Osteoblast (primary cell): Measurements from ENCODE around the gene CLEC12A. TPM values are rescaled to one million over a fixed set of nuclear protein-coding genes. Genes with fewer than 3 reads are reported as not detected.

Experiments
- DNase-seq: peaks from one replicate; pipeline ENCODE4 v3.0.0; 2011; ENCODE audit warnings: low spot score, mixed read lengths; ENCODE audit not compliant: insufficient read length; ENCODE audit errors: missing footprints
- H2AFZ ChIP-seq: 2 replicates; pipeline ENCODE4 v1.6.0; 2011; ENCODE audit warnings: mild to moderate bottlenecking, low read length
- H3K27ac ChIP-seq: 2 replicates; pipeline ENCODE4 v1.5.1; 2011; ENCODE audit warnings: mild to moderate bottlenecking, low read depth, low read length, moderate library complexity
- H3K27me3 ChIP-seq: 2 replicates; pipeline ENCODE4 v1.6.0; 2012; ENCODE audit warnings: mild to moderate bottlenecking, control low read depth, inconsistent platforms, low read length, moderate library complexity; ENCODE audit not compliant: insufficient read depth
- H3K36me3 ChIP-seq: 2 replicates; pipeline ENCODE4 v1.5.1; 2011; ENCODE audit warnings: mild to moderate bottlenecking, low read length, control low read depth, moderate library complexity; ENCODE audit not compliant: insufficient read depth
- H3K4me1 ChIP-seq: 2 replicates; pipeline ENCODE4 v1.5.1; 2011; ENCODE audit warnings: mild to moderate bottlenecking, low read length, control low read depth, moderate library complexity; ENCODE audit not compliant: insufficient read depth
- H3K4me2 ChIP-seq: 2 replicates; pipeline ENCODE4 v1.6.0; 2011; ENCODE audit warnings: mild to moderate bottlenecking, low read length; ENCODE audit not compliant: insufficient read depth
- H3K4me3 ChIP-seq: fragments of 200-600 bp; sonication (generic); 3 replicates; pipeline ENCODE4 v1.5.1; 2012; ENCODE audit warnings: mild to moderate bottlenecking, low read length, inconsistent platforms; ENCODE audit not compliant: insufficient read depth
- H3K79me2 ChIP-seq: 2 replicates; pipeline ENCODE4 v1.6.0; 2012; ENCODE audit warnings: mild to moderate bottlenecking, low read length, control low read depth, inconsistent platforms; ENCODE audit not compliant: insufficient read depth
- H3K9me3 ChIP-seq: 2 replicates; pipeline ENCODE4 v1.5.1; 2011; ENCODE audit warnings: low read depth, low read length, control low read depth
- H4K20me1 ChIP-seq: 2 replicates; pipeline ENCODE4 v1.6.0; 2012; ENCODE audit warnings: mild to moderate bottlenecking, low read length, control low read depth; ENCODE audit not compliant: insufficient read depth
- CTCF ChIP-seq: IDR thresholded peaks from 2 replicates; pipeline ENCODE4 v1.5.1; 2011; ENCODE audit warnings: mild to moderate bottlenecking, low read depth, low read length, moderate library complexity; ENCODE audit errors: extremely low read depth
- total RNA-seq: library from RNA; depleted of rRNA; stranded (reverse); fragments of >200 nt; gene quantifications from 2 replicates; pipeline ENCODE4 v1.2.3, GENCODE V29; 2012

Gene CLEC12A
- total RNA-seq, 1 donor, result 0.72 TPM

DNA sequence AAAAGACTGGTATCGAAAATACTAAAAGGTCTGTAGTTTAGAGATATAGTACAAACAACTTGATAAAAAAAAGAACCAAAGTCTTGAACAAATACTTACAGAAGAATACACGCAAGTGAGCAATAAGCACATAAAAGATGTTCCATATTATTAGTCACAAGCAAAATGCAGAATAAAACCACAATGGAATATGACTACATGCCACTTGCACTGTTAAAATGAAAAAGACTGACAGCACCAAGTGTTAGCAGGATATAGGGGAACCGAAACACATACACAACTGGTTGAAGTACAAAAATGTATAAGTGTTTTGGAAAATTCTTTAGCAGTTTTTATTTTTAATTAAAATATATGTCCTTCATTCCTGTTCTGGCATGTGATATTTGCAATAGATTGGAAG is 42.6 kb upstream of the CLEC12A start:
- no peak for TF ChIP-seq CTCF
- H3K79me2 ChIP-seq, result no peaks in the 10 kb centered on the region
- H2AFZ ChIP-seq, result no peak overlapping the region
- no peaks in the 10 kb centered on the region for H3K27me3 ChIP-seq
- no peak for DNase-seq
- no peak overlapping the region for H3K4me2 ChIP-seq
- H3K36me3 ChIP-seq, result no peaks in the 10 kb centered on the region
- no peak overlapping the region for H3K4me3 ChIP-seq
- H3K9me3 ChIP-seq, result no peaks in the 10 kb centered on the region
- no peaks in the 10 kb centered on the region for H3K4me1 ChIP-seq
- no peaks in the 10 kb centered on the region for H4K20me1 ChIP-seq
- H3K27ac ChIP-seq, result no peak overlapping the region

GRCh38 chr12:9931245-9931644 is 40.0 kb upstream of the CLEC12A start:
- Histone ChIP-seq H3K9me3 (no peaks in the 10 kb centered on the region), H3K36me3 (no peaks in the 10 kb centered on the region), H3K79me2 (no peaks in the 10 kb centered on the region), H3K27ac (no peak overlapping the region), H3K27me3 (no peaks in the 10 kb centered on the region), H3K4me2 (no peak overlapping the region), H3K4me3 (no peak overlapping the region), H3K4me1 (no peaks in the 10 kb centered on the region), H4K20me1 (no peaks in the 10 kb centered on the region), H2AFZ (no peak overlapping the region)
- TF ChIP-seq CTCF, result no peak
- no peak for DNase-seq

DNA sequence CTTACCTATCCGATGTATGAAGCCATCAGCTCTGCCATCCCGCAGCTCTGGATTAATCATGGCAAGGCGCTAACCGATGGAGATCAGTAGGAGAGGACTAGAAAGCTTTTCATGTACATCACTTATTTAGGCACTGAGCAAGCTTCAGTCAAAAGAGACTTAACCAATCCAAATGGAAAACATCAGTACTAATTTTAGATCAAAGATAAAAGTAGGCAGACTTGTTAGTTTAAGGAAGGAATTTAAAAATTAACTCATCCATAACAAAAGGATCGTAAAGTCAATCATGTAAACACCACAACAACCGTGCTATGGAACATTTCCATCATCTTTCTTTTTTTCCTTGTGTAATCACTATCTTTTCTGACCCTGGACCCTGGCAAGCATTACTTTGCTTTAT is 38.9 kb upstream of the CLEC12A start, which contains the start of gene CLEC2A:
CLEC2A (minus strand) TSS at position 101 of the 400 bp plus-strand sequence; CDS start at position 60, 41 bp downstream.
- Histone ChIP-seq H3K9me3 (no peaks in the 10 kb centered on the region), H3K27me3 (no peaks in the 10 kb centered on the region), H2AFZ (no peak within 1 kb of the TSS), H3K36me3 (no peaks in the 10 kb centered on the region), H4K20me1 (no peaks in the 10 kb centered on the region), H3K4me3 (no peak within 1 kb of the TSS), H3K27ac (no peak within 1 kb of the TSS), H3K79me2 (no peaks in the 10 kb centered on the region), H3K4me2 (no peak within 1 kb of the TSS), H3K4me1 (no peaks in the 10 kb centered on the region)
- no peak for TF ChIP-seq CTCF
- no peak for DNase-seq

- H4K20me1 ChIP-seq, result no peaks in the 10 kb centered on the region
- no peak for TF ChIP-seq CTCF
- no peaks in the 10 kb centered on the region for H3K4me1 ChIP-seq
- H3K27ac ChIP-seq, result no peak overlapping the region
- no peak overlapping the region for H3K4me3 ChIP-seq
- H2AFZ ChIP-seq, result no peak overlapping the region
- H3K4me2 ChIP-seq, result no peak overlapping the region
- no peaks in the 10 kb centered on the region for H3K79me2 ChIP-seq
- H3K27me3 ChIP-seq, result no peaks in the 10 kb centered on the region
- H3K9me3 ChIP-seq, result no peaks in the 10 kb centered on the region
- DNase-seq, result no peak
- H3K36me3 ChIP-seq, result no peaks in the 10 kb centered on the region
Observed at GRCh38 chr12:9933958-9934357, 37.3 kb upstream of the CLEC12A start.
